Amniotic epithelial cell (primary cell): Measurements from ENCODE around the gene NOTCH1.

Experiments used
- DNase-seq: peaks from one replicate; pipeline ENCODE4 v3.0.0-alpha.2; 2010; ENCODE audit warnings: low read depth

NOTCH1 gene

DNA sequence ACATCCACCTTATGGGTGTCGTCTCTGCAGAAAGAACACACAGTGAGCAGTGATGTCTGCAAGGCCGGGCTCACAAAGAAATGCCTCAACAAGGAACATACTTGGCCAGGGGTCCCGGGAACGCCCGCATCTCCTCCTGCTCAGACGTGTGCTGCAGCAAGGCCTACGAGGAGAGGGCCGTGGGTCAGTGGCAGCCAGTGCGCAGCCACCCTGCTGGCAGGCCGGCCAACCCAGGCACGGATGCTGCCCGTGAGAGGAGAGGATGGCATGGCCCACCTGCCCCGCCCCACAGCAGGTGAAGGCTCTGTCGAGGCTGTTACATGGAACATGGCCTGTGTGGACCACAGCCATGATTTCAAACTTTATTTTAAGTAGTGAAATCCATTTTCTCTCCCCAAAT, 82.3 kb downstream of the NOTCH1 start:
- DNase-seq: no peak

DNA sequence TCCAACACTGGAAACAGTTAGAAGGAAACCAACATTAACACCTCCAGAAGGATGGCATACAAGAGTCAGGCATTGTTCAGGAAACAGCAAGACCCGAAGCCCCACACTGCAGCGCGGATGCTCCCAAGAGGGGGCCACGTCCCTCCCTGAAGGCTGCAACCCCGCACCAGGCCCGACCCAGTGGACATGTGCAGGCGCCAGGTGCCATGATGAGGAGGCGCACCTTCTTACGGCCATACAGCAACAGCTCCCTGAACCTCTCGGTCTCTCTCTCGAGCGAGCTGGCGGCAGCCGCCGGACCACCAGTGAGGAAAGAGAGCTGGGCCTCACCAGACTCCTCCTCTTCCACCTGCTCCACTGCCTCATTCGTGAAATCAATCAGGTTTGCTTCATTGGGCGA, 83.2 kb downstream of the NOTCH1 start:
- DNase-seq: no peak

- DNase-seq: no peak
Observed at GRCh38 chr9:136460772-136461325, 85.0 kb downstream of the NOTCH1 start.

GRCh38 chr9:136459425-136459824, 86.4 kb downstream of the NOTCH1 start:
- no peak for DNase-seq

- no peak for DNase-seq
Observed at GRCh38 chr9:136457326-136457725, 88.5 kb downstream of the NOTCH1 start.

- DNase-seq: no peak
Observed at GRCh38 chr9:136456258-136456657, 89.6 kb downstream of the NOTCH1 start.

DNA sequence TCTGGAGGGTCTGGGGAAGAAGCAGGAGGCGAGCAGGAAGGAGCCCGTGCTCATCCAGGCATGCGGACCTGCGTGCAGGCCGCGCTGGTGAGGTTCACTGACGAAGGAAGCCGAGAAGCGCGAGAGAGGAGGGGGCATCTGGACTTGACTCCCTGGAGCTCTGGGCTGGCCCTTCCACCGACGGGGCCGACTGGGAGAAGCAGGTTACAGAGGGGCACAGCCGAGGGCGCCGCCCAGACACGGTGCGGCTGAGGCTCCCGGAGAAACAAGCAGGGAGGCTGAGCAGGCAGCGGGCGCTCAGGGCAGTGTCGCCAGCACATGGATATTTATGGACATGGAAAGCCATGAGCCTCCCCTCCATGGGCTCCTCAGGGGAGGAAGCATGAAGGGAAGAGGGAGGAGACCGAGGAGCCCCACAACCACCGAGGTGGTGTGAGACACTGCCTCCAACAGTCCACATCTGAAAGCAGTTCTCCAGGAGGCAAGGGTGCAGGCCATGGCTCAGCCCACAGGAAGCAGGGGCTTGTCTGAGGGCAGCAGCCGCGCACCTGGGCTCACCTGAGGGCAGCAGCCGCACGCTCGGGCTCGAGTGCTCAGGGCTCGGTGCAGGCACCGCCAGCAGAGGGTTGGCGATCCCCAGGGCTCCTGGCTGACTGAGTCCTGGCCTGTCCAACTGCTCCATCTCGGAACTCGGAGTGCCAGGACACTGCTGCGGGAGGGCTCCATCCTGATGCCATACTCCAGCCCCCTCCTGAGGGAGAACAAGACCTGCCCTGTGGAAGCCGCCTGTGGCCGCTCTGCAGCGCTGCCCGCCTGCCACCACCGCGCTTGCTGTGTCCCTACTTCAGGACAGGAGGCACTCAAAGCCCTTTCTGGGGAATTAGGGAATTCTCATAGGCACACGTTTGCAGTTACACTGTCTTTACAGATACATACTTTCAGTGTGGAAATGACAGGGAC, 90.5 kb downstream of the NOTCH1 start:
- no peak for DNase-seq

DNA sequence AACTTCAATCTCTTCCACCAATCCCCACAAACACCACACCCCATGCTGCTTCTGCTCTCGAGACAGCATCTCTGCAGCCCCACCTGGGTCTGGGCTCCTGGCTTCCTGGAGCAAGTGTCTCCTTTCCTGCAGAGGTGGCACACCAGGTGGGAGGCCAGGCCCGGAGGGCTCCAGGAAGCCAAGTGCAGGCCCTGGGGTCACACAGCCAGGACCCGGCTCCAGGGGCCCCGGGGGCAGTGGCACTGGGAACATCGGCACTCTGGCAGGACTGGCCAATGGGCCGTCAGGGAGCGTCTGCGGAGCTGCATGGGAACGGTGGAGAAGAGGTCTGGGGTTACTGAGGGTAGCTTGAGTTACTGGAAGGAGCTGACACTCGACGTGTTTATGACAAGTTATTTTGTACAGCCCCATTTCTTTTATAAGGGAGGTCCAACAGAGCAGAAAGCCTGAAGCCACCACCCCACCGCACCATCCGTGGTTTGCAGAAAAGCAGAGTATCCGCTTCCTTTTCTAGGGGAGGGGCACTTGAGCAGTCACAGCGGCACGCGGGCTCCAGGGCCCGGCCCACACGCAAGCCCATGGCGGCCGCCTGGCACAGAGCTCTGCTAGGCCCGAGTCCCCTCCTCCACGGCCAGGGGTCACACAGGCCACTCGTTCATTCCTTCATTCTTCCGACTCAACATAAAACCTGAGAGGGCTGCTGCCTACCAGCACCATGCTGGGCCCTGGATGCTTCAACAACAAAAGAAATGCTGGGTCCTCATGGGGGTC, 91.6 kb downstream of the NOTCH1 start:
- DNase-seq: no peak

GRCh38 chr9:136453326-136453725, 92.5 kb downstream of the NOTCH1 start:
- no peak for DNase-seq

DNA sequence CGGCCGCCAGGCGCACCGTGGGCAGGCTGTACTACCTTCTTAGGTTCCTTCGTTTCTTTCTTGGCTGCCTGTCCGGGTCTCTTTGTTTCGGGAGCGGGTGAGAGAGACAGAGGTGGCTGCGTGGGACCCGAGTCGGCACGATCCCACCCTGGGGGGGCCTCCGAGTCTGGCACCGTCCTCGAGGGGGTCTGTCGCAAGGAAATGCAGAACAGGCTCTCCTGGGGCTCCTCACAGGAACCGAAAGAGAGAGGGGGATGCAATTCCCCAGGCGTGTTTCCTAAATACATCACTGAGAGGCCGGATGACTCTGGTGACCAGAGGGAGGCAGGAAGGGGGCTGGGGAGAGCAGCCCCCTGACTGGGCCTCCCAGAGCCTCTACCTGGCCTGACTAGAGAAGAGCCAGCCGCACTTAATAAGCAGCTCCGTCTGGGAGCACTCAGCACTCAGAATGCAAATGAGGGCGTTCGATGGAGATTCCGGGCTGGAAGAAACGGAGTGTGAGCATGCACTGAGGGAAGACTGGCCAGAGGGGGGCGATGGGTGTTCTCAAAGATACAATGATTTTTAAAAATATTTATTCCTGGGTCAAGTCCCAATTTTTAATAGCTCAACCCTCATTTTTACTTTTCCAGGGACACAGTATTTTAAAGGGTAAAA, 94.5 kb downstream of the NOTCH1 start:
- DNase-seq: no peak

GRCh38 chr9:136448655-136449054, 97.2 kb downstream of the NOTCH1 start:
- no peak for DNase-seq

DNA sequence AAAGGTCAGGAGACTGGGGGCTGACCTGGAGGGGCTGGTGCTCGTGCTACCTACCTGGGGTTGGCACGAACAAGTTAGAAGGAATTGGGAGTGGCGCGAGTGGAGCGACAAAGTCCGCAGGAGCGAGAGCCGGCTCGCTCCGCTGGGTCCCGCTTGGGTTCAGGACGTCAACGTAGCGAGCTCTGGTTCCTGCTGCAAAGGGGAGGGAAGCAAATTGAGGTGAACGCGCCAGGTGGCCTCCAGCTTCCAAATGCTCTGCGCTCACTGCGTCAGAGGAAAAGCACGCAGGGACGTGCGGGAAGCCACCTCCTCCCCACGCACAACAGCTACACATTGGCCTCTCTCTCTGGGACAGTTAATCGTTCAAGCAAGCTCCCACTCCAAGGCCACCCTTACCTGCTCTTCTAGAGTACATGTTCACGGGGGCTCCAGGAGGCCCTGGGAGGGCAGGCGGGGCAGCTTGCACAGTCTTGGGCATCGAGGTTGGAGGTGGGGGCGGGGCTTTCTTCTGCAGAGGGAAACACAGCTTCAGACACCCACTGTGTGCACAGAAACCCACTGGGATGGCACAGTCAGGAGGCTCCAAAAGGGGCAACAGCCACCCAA, 98.6 kb downstream of the NOTCH1 start:
- DNase-seq: no peak

GRCh38 chr9:136445799-136446198, 100.0 kb downstream of the NOTCH1 start:
- no peak for DNase-seq
